ENCODE results near the gene PAWR.

- no peak for TF ChIP-seq MYC (IDR thresholded peaks at IDR 0.05; ENCODE audit: borderline replicate concordance, low read length)
- no peak for TF ChIP-seq PBX3 (IDR thresholded peaks at IDR 0.05)
- no peak for TF ChIP-seq CTCF (IDR thresholded peaks at IDR 0.05)
- no peak for TF ChIP-seq EHMT2 (IDR thresholded peaks at IDR 0.05; ENCODE audit: low read depth)
- TF ChIP-seq BCL3 (IDR thresholded peaks at IDR 0.05): no peak
- no peak for TF ChIP-seq REST (IDR thresholded peaks at IDR 0.05)
- TF ChIP-seq KDM5A (IDR thresholded peaks at IDR 0.05): no peak
- TF ChIP-seq, protein P1, sequence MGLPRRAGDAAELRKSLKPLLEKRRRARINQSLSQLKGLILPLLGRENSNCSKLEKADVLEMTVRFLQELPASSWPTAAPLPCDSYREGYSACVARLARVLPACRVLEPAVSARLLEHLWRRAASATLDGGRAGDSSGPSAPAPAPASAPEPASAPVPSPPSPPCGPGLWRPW (IDR thresholded peaks at IDR 0.05): no peak
Measured at GRCh38 chr12:79715308-79715707, 24.5 kb upstream of the PAWR start.
